MM.1S (cell line): Measurements from ENCODE around the gene ARID4B.

Source experiments
- DNase-seq: peaks from one replicate; pipeline ENCODE4 v3.0.0-alpha.2; 2015
- H2AFZ ChIP-seq: fragments of 300-600 bp; sonication (generic); 2 replicates; pipeline ENCODE4 v1.6.0; 2016; ENCODE audit warnings: antibody characterized with exemption, low read length
- H3F3A ChIP-seq: fragments of 300-600 bp; sonication (generic); 2 replicates; pipeline ENCODE4 v1.6.1; 2016; ENCODE audit warnings: mild to moderate bottlenecking, antibody characterized with exemption, low read length, moderate library complexity, mixed read lengths; ENCODE audit not compliant: insufficient read depth
- H3K27ac ChIP-seq: fragments of 300-600 bp; sonication (generic); 2 replicates; pipeline ENCODE4 v1.5.1; 2016; ENCODE audit warnings: mild to moderate bottlenecking, low read length
- H3K27me3 ChIP-seq: fragments of 300-600 bp; sonication (generic); replicated peaks from 2 replicates; pipeline ENCODE4 v1.6.0; 2016; ENCODE audit warnings: low read length; ENCODE audit not compliant: insufficient read depth
- H3K36me3 ChIP-seq: fragments of 300-600 bp; sonication (generic); replicated peaks from 2 replicates; pipeline ENCODE4 v1.6.1; 2016; ENCODE audit warnings: mild to moderate bottlenecking, low read length, mixed read lengths; ENCODE audit not compliant: insufficient read depth
- H3K4me1 ChIP-seq: fragments of 300-600 bp; sonication (generic); 2 replicates; pipeline ENCODE4 v1.6.1; 2016; ENCODE audit warnings: low read length, mixed read lengths
- H3K4me2 ChIP-seq: fragments of 300-600 bp; sonication (generic); 2 replicates; pipeline ENCODE4 v1.6.0; 2016; ENCODE audit warnings: low read depth, low read length
- H3K4me3 ChIP-seq: fragments of 300-600 bp; sonication (generic); 2 replicates; pipeline ENCODE4 v1.5.1; 2016; ENCODE audit warnings: low read length, mixed read lengths
- H3K79me2 ChIP-seq: fragments of 300-600 bp; sonication (generic); 2 replicates; pipeline ENCODE4 v1.6.1; 2016; ENCODE audit warnings: mixed run types, low read length, mixed read lengths
- H3K9ac ChIP-seq: fragments of 300-600 bp; sonication (generic); 2 replicates; pipeline ENCODE4 v1.6.1; 2016; ENCODE audit warnings: low read length, mixed read lengths
- H3K9me2 ChIP-seq: fragments of 300-600 bp; sonication (generic); replicated peaks from 2 replicates; pipeline ENCODE4 v1.6.1; 2016; ENCODE audit warnings: mild to moderate bottlenecking, low read length, mixed read lengths; ENCODE audit not compliant: insufficient read depth
- H3K9me3 ChIP-seq: fragments of 300-600 bp; sonication (generic); replicated peaks from 2 replicates; pipeline ENCODE4 v1.6.1; 2016; ENCODE audit warnings: mild to moderate bottlenecking, low read length, mixed read lengths; ENCODE audit not compliant: insufficient read depth
- H4K20me1 ChIP-seq: fragments of 300-600 bp; sonication (generic); 2 replicates; pipeline ENCODE4 v1.6.1; 2016; ENCODE audit warnings: mild to moderate bottlenecking, low read length, moderate library complexity, mixed read lengths; ENCODE audit not compliant: insufficient read depth
- CTCF ChIP-seq: fragments of 300-600 bp; sonication (generic); IDR thresholded peaks from 2 replicates; pipeline ENCODE4 v1.5.1; 2016; ENCODE audit warnings: antibody characterized with exemption, low read length, mixed read lengths
- EZH2 ChIP-seq: fragments of 300-600 bp; sonication (generic); optimal IDR thresholded peaks from 2 replicates; pipeline ENCODE3; 2017; ENCODE audit warnings: low read depth, mild to moderate bottlenecking, antibody characterized with exemption, low read length, mixed read lengths
- EZH2phosphoT487 ChIP-seq: fragments of 300-600 bp; sonication (generic); IDR thresholded peaks from 2 replicates; pipeline ENCODE4 v1.6.1; 2018; ENCODE audit warnings: antibody characterized with exemption, low read length

Gene ARID4B

GRCh38 chr1:235254721-235255120 lies 73.3 kb downstream of the ARID4B start:
- Histone ChIP-seq H3K9ac (no peak overlapping the region), H3K9me3 (no peaks in the 10 kb centered on the region), H3K4me2 (no peak overlapping the region), H3K4me3 (no peak overlapping the region), H3K4me1 (peaks cover 20% of the 10 kb centered on the region), H4K20me1 (no peaks in the 10 kb centered on the region), H3K27ac (no peak overlapping the region), H3F3A (peaks cover 11% of the 10 kb centered on the region), H3K9me2 (no peaks in the 10 kb centered on the region), H3K79me2 (peaks cover 37% of the 10 kb centered on the region), H3K36me3 (no peaks in the 10 kb centered on the region), H2AFZ (no peak overlapping the region), H3K27me3 (no peaks in the 10 kb centered on the region)
- no peak for TF ChIP-seq EZH2phosphoT487
- no peak for TF ChIP-seq CTCF
- no peak for TF ChIP-seq EZH2
- DNase-seq, result no peak

GRCh38 chr1:235253219-235253962 lies 74.6 kb downstream of the ARID4B start:
- no peak overlapping the region for H3K9ac ChIP-seq
- 0 out of 2 replicates have a peak, but pooled peaks cover 2% of the 10 kb centered on the region for H3F3A ChIP-seq
- H2AFZ ChIP-seq, result no peak overlapping the region
- no peaks in the 10 kb centered on the region for H3K36me3 ChIP-seq
- H4K20me1 ChIP-seq, result no peaks in the 10 kb centered on the region
- no peaks in the 10 kb centered on the region for H3K9me3 ChIP-seq
- no peaks in the 10 kb centered on the region for H3K27me3 ChIP-seq
- no peak overlapping the region for H3K4me3 ChIP-seq
- TF ChIP-seq CTCF (peak; percentile 95), EZH2phosphoT487 (no peak)
- peak; percentile 70 for DNase-seq
- H3K9me2 ChIP-seq, result no peaks in the 10 kb centered on the region
- H3K4me2 ChIP-seq, result no peak overlapping the region
- H3K4me1 ChIP-seq, result peaks cover 7% of the 10 kb centered on the region
- peaks cover 32% of the 10 kb centered on the region for H3K79me2 ChIP-seq
- no peak overlapping the region for H3K27ac ChIP-seq

GRCh38 chr1:235250430-235250829 lies 77.5 kb downstream of the ARID4B start:
- H3K9me2 ChIP-seq, result no peaks in the 10 kb centered on the region
- no peak overlapping the region for H3K4me3 ChIP-seq
- H4K20me1 ChIP-seq, result no peaks in the 10 kb centered on the region
- H3F3A ChIP-seq, result 0 out of 2 replicates have a peak, but pooled peaks cover 2% of the 10 kb centered on the region
- H3K4me1 ChIP-seq, result no peaks in the 10 kb centered on the region
- no peaks in the 10 kb centered on the region for H3K9me3 ChIP-seq
- peaks cover 14% of the 10 kb centered on the region; the same call in 1 of the 2 replicates for H3K79me2 ChIP-seq
- H3K27ac ChIP-seq, result no peak overlapping the region
- TF ChIP-seq CTCF (no peak), EZH2phosphoT487 (no peak), EZH2 (no peak)
- H3K9ac ChIP-seq, result no peak overlapping the region
- DNase-seq, result no peak
- no peaks in the 10 kb centered on the region for H3K36me3 ChIP-seq
- H2AFZ ChIP-seq, result no peak overlapping the region
- no peak overlapping the region for H3K4me2 ChIP-seq
- H3K27me3 ChIP-seq, result no peaks in the 10 kb centered on the region
